HepG2 (cell line): ENCODE data around the gene SPOPL. TPM values are rescaled to one million over a fixed set of nuclear protein-coding genes. Genes with fewer than 3 reads are reported as not detected.

ENCODE experiments used
- ATF1 ChIP-seq: IDR thresholded peaks from 2 replicates; pipeline ENCODE4 v1.6.1; 2016; ENCODE audit warnings: mild to moderate bottlenecking, control low read depth
- DMAP1 ChIP-seq: IDR thresholded peaks from 2 replicates; pipeline ENCODE4 v1.6.1; 2016
- ELF4 ChIP-seq: sonication (generic); formaldehyde crosslinking; IDR thresholded peaks from 2 replicates; pipeline ENCODE4 v1.5.0; 2020; ENCODE audit warnings: missing genetic modification reagents, mild to moderate bottlenecking, moderate library complexity, borderline replicate concordance
- GATAD1 ChIP-seq: IDR thresholded peaks from 2 replicates; pipeline ENCODE4 v1.6.1; 2016; ENCODE audit warnings: missing genetic modification reagents, missing compliant biosample characterization
- GTF3A ChIP-seq: sonication (generic); formaldehyde crosslinking; conservative IDR thresholded peaks from 2 replicates; pipeline ENCODE4 v1.4.0; 2020; ENCODE audit warnings: mild to moderate bottlenecking, missing genetic modification reagents
- KDM1A ChIP-seq: IDR thresholded peaks from 2 replicates; pipeline ENCODE4 v1.6.1; 2016; ENCODE audit warnings: missing compliant biosample characterization
- RCOR2 ChIP-seq: IDR thresholded peaks from 2 replicates; pipeline ENCODE4 v1.6.1; 2016; ENCODE audit warnings: missing biosample characterization, missing genetic modification reagents
- SKIL ChIP-seq: sonication (generic); formaldehyde crosslinking; IDR thresholded peaks from 2 replicates; pipeline ENCODE4 v1.8.0; 2022; ENCODE audit warnings: missing genetic modification reagents, mild to moderate bottlenecking, moderate library complexity, borderline replicate concordance
- SMARCC2 ChIP-seq: fragments of 450-650 bp; IDR thresholded peaks from 2 replicates; pipeline ENCODE4 v1.6.1; 2017; ENCODE audit warnings: antibody characterized with exemption, mild to moderate bottlenecking
- SRSF4 ChIP-seq: fragments of 200-400 bp; formaldehyde crosslinking; IDR thresholded peaks from one replicate; pipeline ENCODE4 v1.6.1; 2018; ENCODE audit warnings: mild to moderate bottlenecking, low read depth, low read length, moderate library complexity; ENCODE audit not compliant: poor library complexity, severe bottlenecking
- SRY ChIP-seq: sonication (generic); formaldehyde crosslinking; IDR thresholded peaks from 2 replicates; pipeline ENCODE4 v1.8.0; 2022; ENCODE audit warnings: mild to moderate bottlenecking, missing genetic modification reagents
- U2AF2 ChIP-seq: fragments of 200-400 bp; formaldehyde crosslinking; IDR thresholded peaks from 2 replicates; pipeline ENCODE4 v1.6.1; 2017; ENCODE audit warnings: low read depth, mild to moderate bottlenecking, low read length
- ZBTB40 ChIP-seq, 2 experiments: fragments of 450-650 bp in 1 of 2; sonication (generic) in 1 of 2; formaldehyde crosslinking in 1 of 2; IDR thresholded peaks; 2 replicates each; pipeline versions ENCODE4 v1.6.1 to v1.8.0; 2016 to 2022; ENCODE audit warnings: antibody characterized with exemption in 1 of 2, mild to moderate bottlenecking in 1 of 2, missing genetic modification reagents in 1 of 2
- ZNF234 ChIP-seq: sonication (generic); formaldehyde crosslinking; conservative IDR thresholded peaks from 2 replicates; pipeline ENCODE4 v1.5.1; 2020; ENCODE audit warnings: mild to moderate bottlenecking, missing genetic modification reagents
- ZNF326 ChIP-seq: sonication (generic); formaldehyde crosslinking; IDR thresholded peaks from 2 replicates; pipeline ENCODE4 v1.4.0; 2020; ENCODE audit warnings: missing genetic modification reagents, borderline replicate concordance
- ZSCAN29 ChIP-seq: sonication (generic); formaldehyde crosslinking; conservative IDR thresholded peaks from 2 replicates; pipeline ENCODE4 v1.4.0; 2020; ENCODE audit warnings: mild to moderate bottlenecking, missing genetic modification reagents
- polyA plus RNA-seq, 8 experiments: library from polyadenylated mRNA; depleted of rRNA in 3 of 8; stranded (reverse) in 7 of 8; unstranded in 1 of 8; fragments of >200 nt; fragmentation: Illumina TruSeq in 4 of 8; extraction: Trizol in 4 of 8; gene quantifications; 2 replicates each; pipeline versions ENCODE4 v1.2.1 to v1.2.3, GENCODE V29; 2011 to 2016; ENCODE audit warnings: low read depth in 4 of 8, missing spikeins in 1 of 8, mixed read lengths in 1 of 8; ENCODE audit not compliant: insufficient read depth in 1 of 8
- total RNA-seq, 5 experiments: library from RNA; depleted of rRNA; stranded (reverse); fragments of >200 nt; fragmentation: Illumina TruSeq; extraction: Trizol; gene quantifications; 2 replicates each; pipeline ENCODE4 v1.2.3, GENCODE V29; 2016; ENCODE audit warnings: low read depth in 1 of 5
- TF ChIP-seq, protein P1 (sequence below): sonication (generic); formaldehyde crosslinking; IDR thresholded peaks from 2 replicates; pipeline ENCODE4 v1.4.0; 2020; ENCODE audit warnings: missing genetic modification reagents

The SPOPL gene
- total and polyA plus RNA-seq, 2 of the 13 experiments (the other 11 are each of a cell fraction or from before 2014, with no cell fraction given), result 12.6 to 51.6 TPM

DNA sequence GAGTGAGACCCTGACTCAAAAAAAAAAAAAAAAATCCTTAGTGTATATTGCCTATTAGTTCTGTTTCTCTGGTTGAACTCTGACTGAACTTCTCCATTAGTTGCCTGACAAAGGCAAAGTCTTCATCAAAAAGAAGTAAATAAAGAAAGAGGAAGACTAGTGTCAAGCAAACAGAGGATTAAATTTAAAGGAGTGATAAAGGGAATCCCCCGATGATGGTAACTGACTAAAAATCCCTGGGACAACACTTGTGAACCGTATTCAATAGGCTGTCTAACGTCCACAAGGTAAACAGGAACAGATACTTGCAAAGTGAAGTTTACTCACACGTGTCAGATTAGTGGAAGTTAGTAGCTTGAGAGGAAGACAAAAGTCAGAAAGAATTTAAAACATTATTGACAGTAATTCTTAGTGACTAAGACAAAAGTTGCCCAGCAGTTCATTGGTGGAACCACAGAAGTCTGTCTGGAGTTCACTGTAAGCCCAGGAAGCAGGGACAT is 26.2 kb upstream of the SPOPL start (continued):
- TF ChIP-seq ZBTB40 (IDR thresholded peaks at IDR 0.05), result no peak
- no peak for TF ChIP-seq ZBTB40 (CRISPR knock-in tag; IDR thresholded peaks at IDR 0.05)
- no peak for TF ChIP-seq SRSF4
- no peak for TF ChIP-seq SRY (CRISPR knock-in tag)
- TF ChIP-seq SKIL (CRISPR knock-in tag), result no peak
- TF ChIP-seq ATF1 (CRISPR knock-in tag), result 0 out of 2 replicates have a peak, but pooled peaks have one; percentile 41
- TF ChIP-seq DMAP1 (CRISPR knock-in tag), result no peak
- TF ChIP-seq ZSCAN29 (CRISPR knock-in tag), result peak; percentile 55; the same call in 1 of the 2 replicates
- 0 out of 2 replicates have a peak, but pooled peaks have one; percentile 6 for TF ChIP-seq GATAD1 (CRISPR knock-in tag)
- no peak for TF ChIP-seq SMARCC2
- no peak for TF ChIP-seq U2AF2
- TF ChIP-seq KDM1A, result no peak
- TF ChIP-seq ZNF234, result no peak
- TF ChIP-seq GTF3A, result no peak
- no peak for TF ChIP-seq ELF4
- no peak for TF ChIP-seq ZNF326 (CRISPR knock-in tag)
- TF ChIP-seq, protein P1, sequence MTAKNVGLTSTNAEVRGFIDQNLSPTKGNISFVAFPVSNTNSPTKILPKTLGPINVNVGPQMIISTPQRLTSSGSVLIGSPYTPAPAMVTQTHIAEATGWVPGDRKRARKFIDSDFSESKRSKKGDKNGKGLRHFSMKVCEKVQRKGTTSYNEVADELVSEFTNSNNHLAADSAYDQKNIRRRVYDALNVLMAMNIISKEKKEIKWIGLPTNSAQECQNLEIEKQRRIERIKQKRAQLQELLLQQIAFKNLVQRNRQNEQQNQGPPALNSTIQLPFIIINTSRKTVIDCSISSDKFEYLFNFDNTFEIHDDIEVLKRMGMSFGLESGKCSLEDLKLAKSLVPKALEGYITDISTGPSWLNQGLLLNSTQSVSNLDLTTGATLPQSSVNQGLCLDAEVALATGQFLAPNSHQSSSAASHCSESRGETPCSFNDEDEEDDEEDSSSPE, result no peak
- peak; percentile 40; the same call in 1 of the 2 replicates for TF ChIP-seq RCOR2 (CRISPR knock-in tag)
